Hepatocyte (in vitro differentiated cells): Measurements from ENCODE around the gene CENPL. TPM values are rescaled to one million over a fixed set of nuclear protein-coding genes. Genes with fewer than 3 reads are reported as not detected.

ENCODE experiments used
- DNase-seq: peaks from one replicate; pipeline ENCODE4 v3.0.0-alpha.2; 2016; ENCODE audit warnings: low spot score
- H2AFZ ChIP-seq: fragments of 200-600 bp; sonication (generic); 2 replicates; pipeline ENCODE4 v1.6.0; 2016; ENCODE audit warnings: antibody characterized with exemption, mild to moderate bottlenecking
- H3K27ac ChIP-seq: fragments of 200-600 bp; sonication (generic); 2 replicates; pipeline ENCODE4 v1.5.1; 2016; ENCODE audit warnings: mild to moderate bottlenecking
- H3K27me3 ChIP-seq: fragments of 200-600 bp; sonication (generic); 2 replicates; pipeline ENCODE4 v1.6.1; 2016
- H3K36me3 ChIP-seq: fragments of 200-600 bp; sonication (generic); replicated peaks from 2 replicates; pipeline ENCODE4 v1.5.1; 2016; ENCODE audit warnings: low read depth; ENCODE audit not compliant: insufficient read depth
- H3K4me1 ChIP-seq: fragments of 200-600 bp; sonication (generic); 2 replicates; pipeline ENCODE4 v1.5.1; 2016; ENCODE audit warnings: mild to moderate bottlenecking, moderate library complexity; ENCODE audit not compliant: insufficient read depth
- H3K4me2 ChIP-seq: fragments of 200-600 bp; sonication (generic); 2 replicates; pipeline ENCODE4 v1.6.0; 2016
- H3K4me3 ChIP-seq: fragments of 200-600 bp; sonication (generic); 2 replicates; pipeline ENCODE4 v1.5.1; 2016; ENCODE audit warnings: mild to moderate bottlenecking
- H3K79me2 ChIP-seq: fragments of 200-600 bp; sonication (generic); 2 replicates; pipeline ENCODE4 v1.6.0; 2017; ENCODE audit warnings: mild to moderate bottlenecking
- H3K9me2 ChIP-seq: fragments of 200-600 bp; sonication (generic); replicated peaks from 2 replicates; pipeline ENCODE4 v1.6.0; 2017; ENCODE audit warnings: mild to moderate bottlenecking; ENCODE audit not compliant: insufficient read depth
- H3K9me3 ChIP-seq: fragments of 200-600 bp; sonication (generic); 2 replicates; pipeline ENCODE4 v1.5.1; 2016; ENCODE audit warnings: low read depth, mild to moderate bottlenecking
- H4K20me1 ChIP-seq: fragments of 200-600 bp; sonication (generic); 2 replicates; pipeline ENCODE4 v1.6.0; 2016; ENCODE audit warnings: mild to moderate bottlenecking; ENCODE audit not compliant: insufficient read depth, poor library complexity, severe bottlenecking
- CTCF ChIP-seq: fragments of 200-600 bp; sonication (generic); IDR thresholded peaks from 2 replicates; pipeline ENCODE4 v1.5.1; 2016; ENCODE audit warnings: antibody characterized with exemption, mild to moderate bottlenecking; ENCODE audit not compliant: poor library complexity
- EZH2 ChIP-seq: fragments of 200-600 bp; sonication (generic); IDR thresholded peaks from 2 replicates; pipeline ENCODE4 v1.6.1; 2016; ENCODE audit warnings: antibody characterized with exemption, mild to moderate bottlenecking, borderline replicate concordance
- EZH2phosphoT487 ChIP-seq: fragments of 200-600 bp; sonication (generic); IDR thresholded peaks from one replicate; pipeline ENCODE4 v1.6.1; 2018; ENCODE audit warnings: antibody characterized with exemption, mild to moderate bottlenecking, low read depth, moderate library complexity; ENCODE audit not compliant: unreplicated experiment, severe bottlenecking
- WGBS: methylation state at CpG from one replicate; pipeline ENCODE4 v1.1.6; 2016; ENCODE audit warnings: low lambda C conversion rate; ENCODE audit errors: missing lambda C conversion rate; 5-methylcytosine and 5-hydroxymethylcytosine counted together
- polyA plus RNA-seq: library from polyadenylated mRNA; unstranded; fragments of >200 nt; fragmentation: Nextera tagmentation; extraction: Ambion mirVana; gene quantifications from 2 replicates; pipeline ENCODE4 v1.2.1, GENCODE V29; 2016
- total RNA-seq: library from RNA; depleted of rRNA; stranded (reverse); fragments of >200 nt; gene quantifications from 2 replicates; pipeline ENCODE4 v1.2.3, GENCODE V29; 2014

Gene CENPL
- total and polyA plus RNA-seq, 2 experiments from 2014 or later = 4.2 to 6.1 TPM

GRCh38 chr1:173784997-173785396 is 39.7 kb downstream of the CENPL start:
- no peaks in the 10 kb centered on the region for H3K36me3 ChIP-seq
- H4K20me1 ChIP-seq = no peaks in the 10 kb centered on the region
- no peak overlapping the region for H3K27ac ChIP-seq
- no peaks in the 10 kb centered on the region for H3K27me3 ChIP-seq
- no peaks in the 10 kb centered on the region for H3K4me1 ChIP-seq
- no peak for DNase-seq
- no peak overlapping the region for H3K4me2 ChIP-seq
- WGBS = 95% methylated on average over 7 of the region's 7 CpGs
- no peak overlapping the region for H3K4me3 ChIP-seq
- H2AFZ ChIP-seq = no peak overlapping the region
- H3K9me3 ChIP-seq = no peaks in the 10 kb centered on the region
- no peaks in the 10 kb centered on the region for H3K79me2 ChIP-seq
- H3K9me2 ChIP-seq = no peaks in the 10 kb centered on the region
- TF ChIP-seq EZH2phosphoT487 (no peak), CTCF (no peak), EZH2 (no peak)

DNA sequence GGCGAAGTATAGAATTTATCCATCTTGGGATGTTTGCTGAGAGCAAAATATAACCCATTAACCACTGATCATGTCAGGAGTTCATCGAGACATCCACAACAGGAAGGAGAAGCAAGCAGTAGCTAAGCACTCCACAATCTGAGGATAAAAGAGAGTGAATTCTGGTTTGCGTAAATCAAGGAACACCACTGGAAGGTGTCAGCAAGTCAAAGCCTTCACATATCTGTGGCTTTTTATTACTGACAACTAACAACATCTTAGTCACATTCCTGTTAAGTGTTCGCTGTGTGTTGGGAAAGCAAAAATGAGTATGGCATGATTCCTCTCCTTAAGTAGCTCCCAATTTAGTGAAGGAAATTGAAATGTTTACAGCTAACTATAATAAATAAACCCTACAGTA is 44.7 kb downstream of the CENPL start:
- Histone ChIP-seq H3K27me3 (no peaks in the 10 kb centered on the region), H3K4me2 (no peak overlapping the region), H2AFZ (no peak overlapping the region), H3K9me2 (no peaks in the 10 kb centered on the region), H3K9me3 (no peaks in the 10 kb centered on the region), H3K4me3 (no peak overlapping the region), H3K4me1 (no peaks in the 10 kb centered on the region), H3K36me3 (no peaks in the 10 kb centered on the region), H3K27ac (no peak overlapping the region), H3K79me2 (no peaks in the 10 kb centered on the region), H4K20me1 (no peaks in the 10 kb centered on the region)
- DNase-seq = no peak
- WGBS = 90% methylated on average over 4 of the region's 4 CpGs
- TF ChIP-seq EZH2phosphoT487 = no peak
- TF ChIP-seq EZH2 = no peak
- TF ChIP-seq CTCF = no peak

- WGBS = 96% methylated on average over 5 of the region's 5 CpGs
Measured at GRCh38 chr1:173775578-173776226, 49.0 kb downstream of the CENPL start.

More at GRCh38 chr1:173775578-173776226, 49.0 kb downstream of the CENPL start:
- Histone ChIP-seq H3K36me3 (no peaks in the 10 kb centered on the region), H3K79me2 (no peaks in the 10 kb centered on the region), H3K9me3 (no peaks in the 10 kb centered on the region), H3K4me1 (no peaks in the 10 kb centered on the region), H3K27ac (no peak overlapping the region), H3K9me2 (no peaks in the 10 kb centered on the region), H2AFZ (no peak overlapping the region), H3K27me3 (no peaks in the 10 kb centered on the region), H3K4me3 (no peak overlapping the region), H3K4me2 (no peak overlapping the region), H4K20me1 (no peaks in the 10 kb centered on the region)
- TF ChIP-seq EZH2phosphoT487 = no peak
- no peak for TF ChIP-seq EZH2
- TF ChIP-seq CTCF = no peak
- DNase-seq = no peak
